Measurements from ENCODE around the gene CDH13. TPM values are rescaled to one million over a fixed set of nuclear protein-coding genes. Genes with fewer than 3 reads are reported as not detected.

The CDH13 gene
- total RNA-seq, 1 donor, result 102 TPM

GRCh38 chr16:82651921-82652601 lies 25.3 kb downstream of the CDH13 start:
- no peak for TF ChIP-seq CTCF (IDR thresholded peaks at IDR 0.05; ENCODE audit: extremely low read depth, low read depth, low read length)
- peaks cover 47% of the 10 kb centered on the region for H3K4me1 ChIP-seq (ENCODE audit: insufficient read depth, low read length)
- no peaks in the 10 kb centered on the region for H3K9me3 ChIP-seq (ENCODE audit: low read depth, low read length)
- H3K4me2 ChIP-seq (ENCODE audit: insufficient read depth, low read length), result no peak overlapping the region
- no peak overlapping the region for H3K4me3 ChIP-seq (ENCODE audit: insufficient read depth, low read length)
- no peaks in the 10 kb centered on the region for H3K36me3 ChIP-seq (ENCODE audit: insufficient read depth, low read length)
- no peak overlapping the region for H3K27ac ChIP-seq (ENCODE audit: low read depth, low read length)
- no peaks in the 10 kb centered on the region for H3K27me3 ChIP-seq (ENCODE audit: insufficient read depth, low read length)
- H3K79me2 ChIP-seq (ENCODE audit: insufficient read depth, low read length), result peaks cover 39% of the 10 kb centered on the region
- no peaks in the 10 kb centered on the region for H4K20me1 ChIP-seq (ENCODE audit: insufficient read depth, low read length)
- DNase-seq (ENCODE audit: insufficient read length, low spot score, missing footprints), result no peak
- H2AFZ ChIP-seq (ENCODE audit: low read length), result no peak overlapping the region

GRCh38 chr16:82652826-82653225 lies 26.1 kb downstream of the CDH13 start:
- Histone ChIP-seq H3K4me1 (ENCODE audit: insufficient read depth, low read length) (peaks cover 54% of the 10 kb centered on the region), H3K4me2 (ENCODE audit: insufficient read depth, low read length) (peak overlapping the region; percentile 82), H3K79me2 (ENCODE audit: insufficient read depth, low read length) (peaks cover 32% of the 10 kb centered on the region), H3K36me3 (ENCODE audit: insufficient read depth, low read length) (no peaks in the 10 kb centered on the region), H3K27me3 (ENCODE audit: insufficient read depth, low read length) (no peaks in the 10 kb centered on the region), H4K20me1 (ENCODE audit: insufficient read depth, low read length) (no peaks in the 10 kb centered on the region), H3K9me3 (ENCODE audit: low read depth, low read length) (no peaks in the 10 kb centered on the region), H3K27ac (ENCODE audit: low read depth, low read length) (peak overlapping the region; percentile 96), H3K4me3 (ENCODE audit: insufficient read depth, low read length) (no peak overlapping the region), H2AFZ (ENCODE audit: low read length) (no peak overlapping the region)
- no peak for TF ChIP-seq CTCF (IDR thresholded peaks at IDR 0.05; ENCODE audit: extremely low read depth, low read depth, low read length)
- no peak for DNase-seq (ENCODE audit: insufficient read length, low spot score, missing footprints)

GRCh38 chr16:82653550-82654511 lies 27.1 kb downstream of the CDH13 start:
- Histone ChIP-seq H3K79me2 (ENCODE audit: insufficient read depth, low read length) (peaks cover 37% of the 10 kb centered on the region), H3K4me2 (ENCODE audit: insufficient read depth, low read length) (peak overlapping the region; percentile 82), H3K9me3 (ENCODE audit: low read depth, low read length) (no peaks in the 10 kb centered on the region), H4K20me1 (ENCODE audit: insufficient read depth, low read length) (no peaks in the 10 kb centered on the region), H3K4me1 (ENCODE audit: insufficient read depth, low read length) (peaks cover 64% of the 10 kb centered on the region), H3K27ac (ENCODE audit: low read depth, low read length) (peak overlapping the region; percentile 96), H3K27me3 (ENCODE audit: insufficient read depth, low read length) (no peaks in the 10 kb centered on the region), H2AFZ (ENCODE audit: low read length) (peak overlapping the region; percentile 43), H3K4me3 (ENCODE audit: insufficient read depth, low read length) (peak overlapping the region; percentile 54), H3K36me3 (ENCODE audit: insufficient read depth, low read length) (no peaks in the 10 kb centered on the region)
- peak; percentile 58 for DNase-seq (ENCODE audit: insufficient read length, low spot score, missing footprints)
- TF ChIP-seq CTCF (IDR thresholded peaks at IDR 0.05; ENCODE audit: extremely low read depth, low read depth, low read length), result no peak
